ENCODE data around the gene PTPN3.

PTPN3 gene

DNA sequence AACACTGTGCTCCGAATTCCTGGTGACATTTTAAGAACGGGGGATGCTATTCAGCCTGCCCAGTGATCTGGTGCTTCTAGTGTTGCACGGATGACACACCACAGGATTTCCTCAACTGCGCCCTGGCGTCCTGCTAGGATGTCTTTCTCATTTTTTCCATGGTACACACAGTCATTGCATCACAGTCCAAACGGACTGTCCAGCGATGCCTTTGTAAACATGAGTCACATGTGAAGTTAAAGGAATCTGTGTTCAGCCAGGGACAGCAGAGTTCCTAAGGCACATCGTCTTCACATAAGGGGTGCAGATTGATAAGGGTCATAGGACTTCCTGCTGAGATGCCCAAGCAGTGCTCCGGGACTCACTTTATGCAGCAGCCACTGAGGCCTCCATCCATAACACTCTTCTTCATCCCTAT, 9.3 kb upstream of the PTPN3 start:
- FAIRE-seq = no peak
- DNase-seq (ENCODE audit: insufficient read length, low spot score) = no peak

GRCh38 chr9:109506097-109506712, 8.1 kb upstream of the PTPN3 start:
- DNase-seq (ENCODE audit: insufficient read length, low spot score) (no peak), FAIRE-seq (no peak)

DNA sequence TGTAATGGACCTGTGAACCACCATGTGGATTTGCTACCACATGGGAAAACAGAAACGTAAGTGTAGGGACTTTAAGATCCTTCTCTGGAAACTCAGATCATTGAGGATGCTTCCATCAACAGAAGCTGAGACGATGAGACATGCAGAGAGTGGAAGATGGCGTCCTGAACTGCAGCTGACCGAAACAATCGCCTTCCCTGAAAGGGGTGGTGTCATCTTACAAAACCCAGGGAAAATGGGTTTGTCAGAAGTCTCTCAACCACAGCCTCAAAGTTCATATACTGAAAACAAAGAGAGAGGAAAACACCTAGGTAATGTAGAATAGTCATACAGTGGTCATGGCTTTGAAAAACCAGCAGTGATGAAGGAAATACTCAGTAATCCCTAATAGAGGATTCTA, 6.6 kb upstream of the PTPN3 start:
- DNase-seq (ENCODE audit: insufficient read length, low spot score) (no peak), FAIRE-seq (no peak)

GRCh38 chr9:109500421-109500974, 2.4 kb upstream of the PTPN3 start:
- FAIRE-seq = no peak
- no peak for DNase-seq (ENCODE audit: insufficient read length, low spot score)

DNA sequence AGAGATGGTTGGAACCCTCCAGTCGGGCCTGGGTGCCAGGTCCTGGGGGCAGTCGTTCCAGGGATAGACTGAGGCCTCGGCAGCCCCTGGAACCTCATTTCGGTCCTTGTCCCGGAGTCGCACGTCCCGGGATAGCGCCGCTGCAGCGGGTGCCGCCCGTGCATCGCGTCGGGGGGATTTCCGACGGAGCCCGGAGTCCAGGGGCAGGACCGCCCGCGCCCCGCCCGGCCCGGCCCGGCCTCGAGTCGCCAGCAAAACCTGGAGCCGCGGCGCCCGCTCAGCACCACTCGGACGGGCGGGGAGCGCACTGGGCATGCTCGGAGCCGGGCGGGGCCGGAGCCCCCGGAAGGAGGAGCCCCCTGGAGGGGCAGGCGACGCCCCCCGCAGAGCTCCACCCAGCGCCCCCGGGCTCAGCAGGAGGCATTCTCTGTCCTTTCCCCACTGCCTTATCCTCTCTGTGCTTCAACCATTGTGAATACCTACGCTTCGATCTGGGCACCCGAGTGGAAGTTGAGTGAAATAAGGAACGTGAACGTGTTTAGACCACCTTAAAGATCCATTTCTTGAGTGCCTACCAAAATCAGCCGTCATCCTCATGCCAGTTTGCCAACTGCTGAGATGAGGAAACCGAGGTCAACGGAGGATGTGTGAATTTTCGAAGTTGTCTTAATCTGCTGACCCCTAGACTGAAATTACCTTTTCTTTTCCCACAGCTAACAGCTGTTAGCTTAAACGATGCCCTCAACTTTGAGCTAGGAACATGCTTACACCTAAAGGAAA, 1.7 kb upstream of the PTPN3 start:
- DNase-seq (ENCODE audit: insufficient read length, low spot score) (peak; percentile 88), FAIRE-seq (peak; percentile 86)

DNA sequence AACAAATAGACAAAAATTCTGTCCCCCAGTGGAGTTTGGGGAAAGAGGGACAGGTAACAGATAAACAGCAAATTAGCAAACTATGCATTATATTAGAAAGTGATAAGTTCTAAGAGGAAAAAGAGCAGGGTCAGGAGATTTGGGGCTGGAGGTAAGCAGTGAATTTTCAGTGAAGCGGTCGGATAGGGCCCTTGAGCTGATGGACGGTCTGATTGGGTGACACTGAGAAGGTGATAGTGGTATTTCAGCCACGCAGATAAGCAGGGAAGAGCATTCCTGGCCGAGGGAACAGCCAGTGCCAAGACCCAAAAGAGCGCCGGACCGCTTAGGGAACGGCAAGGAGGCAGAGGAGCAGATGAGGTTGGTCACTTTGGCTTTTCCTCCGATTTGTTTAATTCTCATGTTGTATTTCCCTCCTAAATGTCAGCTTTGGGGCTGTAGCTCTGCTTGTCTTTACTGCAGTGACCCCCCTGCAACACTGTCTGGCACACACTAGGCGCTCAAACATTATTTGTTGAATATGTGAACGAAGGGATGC, 1.1 kb upstream of the PTPN3 start:
- no peak for FAIRE-seq

GRCh38 chr9:109497226-109498153, 617 bp downstream of the PTPN3 start:
- DNase-seq (ENCODE audit: insufficient read length, low spot score) (peak; percentile 60), FAIRE-seq (no peak)

More for the DNA sequence above, 1.1 kb upstream of the PTPN3 start:
- no peak for DNase-seq (ENCODE audit: insufficient read length, low spot score)

GRCh38 chr9:109496841-109497225, 1.3 kb downstream of the PTPN3 start:
- DNase-seq (ENCODE audit: insufficient read length, low spot score) = no peak
- FAIRE-seq = no peak

- FAIRE-seq (no peak), DNase-seq (ENCODE audit: insufficient read length, low spot score) (no peak)
These were observed 1.9 kb downstream of the PTPN3 start for GRCh38 chr9:109496218-109496617.

DNA sequence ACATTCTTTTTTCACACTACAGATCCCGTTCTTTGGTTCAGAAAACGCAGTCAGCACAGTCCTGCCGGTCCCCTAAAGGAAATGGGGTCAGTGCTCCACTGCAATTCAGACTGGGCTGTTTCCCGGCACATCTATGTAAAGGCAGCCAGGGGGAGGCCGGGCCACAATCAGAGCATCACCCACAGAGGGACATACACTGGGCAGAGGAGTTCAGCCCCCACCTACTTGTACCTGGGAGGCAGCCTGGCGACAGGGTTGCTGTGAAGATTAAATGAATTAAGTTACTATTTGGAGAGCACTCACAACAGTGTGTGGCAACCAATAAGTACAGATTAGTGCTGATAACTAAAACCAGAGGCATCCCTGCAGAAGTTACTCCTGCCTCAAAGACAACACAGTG, 4.5 kb downstream of the PTPN3 start:
- DNase-seq (ENCODE audit: insufficient read length, low spot score) = no peak
- FAIRE-seq = no peak

- FAIRE-seq = no peak
- no peak for DNase-seq (ENCODE audit: insufficient read length, low spot score)
These were observed 6.5 kb downstream of the PTPN3 start for GRCh38 chr9:109491590-109491989.

DNA sequence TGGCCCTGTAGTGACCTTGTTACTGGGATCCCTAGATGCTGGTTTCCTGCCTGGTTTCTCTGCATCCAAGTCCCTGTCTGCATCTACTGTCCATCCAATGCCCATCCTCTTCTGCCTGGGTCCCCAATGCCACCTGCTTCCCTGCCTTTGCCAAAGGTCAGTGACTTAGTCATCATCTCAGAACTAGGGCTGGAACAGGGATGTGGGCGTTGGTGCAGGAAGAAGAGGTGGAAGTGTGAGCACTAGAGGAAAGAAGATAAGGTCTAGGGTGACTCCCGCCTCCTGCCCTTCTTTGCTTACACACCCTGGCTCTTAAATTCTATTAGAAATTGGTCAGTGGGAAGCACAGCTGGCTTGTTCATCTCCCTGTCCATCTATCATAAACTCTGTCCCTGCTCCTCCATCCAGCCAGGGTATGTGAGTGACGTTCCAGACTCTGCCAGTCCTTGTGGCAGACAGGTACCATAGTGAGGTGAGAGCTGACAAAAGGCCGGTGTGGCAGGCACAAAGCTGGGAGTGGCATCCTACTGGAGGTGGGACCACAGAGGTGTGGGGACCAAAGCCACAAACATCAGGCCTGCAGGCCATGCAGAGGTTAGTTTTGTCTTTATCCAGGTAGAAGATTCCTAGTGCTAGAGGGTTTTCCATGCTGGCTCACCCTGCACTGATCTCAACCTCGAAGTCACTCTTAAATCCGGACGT, 9.2 kb downstream of the PTPN3 start:
- FAIRE-seq (no peak), DNase-seq (ENCODE audit: insufficient read length, low spot score) (no peak)

GRCh38 chr9:109488351-109488750, 9.8 kb downstream of the PTPN3 start:
- DNase-seq (ENCODE audit: insufficient read length, low spot score) = no peak
- FAIRE-seq = no peak

- DNase-seq (ENCODE audit: insufficient read length, low spot score) = no peak
- FAIRE-seq = no peak
These were observed 10.9 kb downstream of the PTPN3 start for GRCh38 chr9:109487247-109487646.

DNA sequence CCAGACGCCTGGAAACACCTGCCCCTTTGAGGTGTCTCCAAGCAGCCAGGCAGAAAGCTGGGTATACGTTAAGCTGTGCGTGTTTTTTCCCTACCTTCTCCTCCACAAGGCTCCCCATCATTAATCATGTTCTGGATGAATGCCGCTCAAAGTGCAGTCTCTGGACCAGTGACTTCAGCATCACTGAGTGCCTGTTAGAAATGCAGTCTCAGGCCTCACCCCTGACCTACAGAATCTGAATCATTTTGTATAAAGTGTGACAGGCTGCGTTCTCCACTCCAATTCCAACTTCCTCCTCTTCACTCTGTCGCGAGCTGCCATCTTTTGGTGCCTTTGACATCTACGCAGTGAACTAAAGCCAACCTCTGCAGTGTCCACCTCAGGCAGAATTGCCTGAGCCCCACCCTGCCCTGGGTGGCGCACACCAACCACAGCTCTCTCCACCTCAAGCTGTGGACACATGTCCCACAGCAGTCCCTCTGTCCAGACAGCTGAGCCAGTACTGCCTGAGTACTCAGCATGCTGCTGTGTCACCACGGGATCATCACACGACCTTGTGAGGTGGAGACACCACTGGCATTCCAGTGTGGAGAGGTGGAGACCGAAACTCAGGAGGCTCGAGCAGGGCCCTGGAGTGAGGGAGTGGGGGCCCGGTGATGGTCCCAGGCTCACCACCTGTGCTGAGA, 14.2 kb downstream of the PTPN3 start:
- DNase-seq (ENCODE audit: insufficient read length, low spot score) (no peak), FAIRE-seq (peak; percentile 68)

GRCh38 chr9:109482391-109482916, 15.7 kb downstream of the PTPN3 start:
- FAIRE-seq (no peak), DNase-seq (ENCODE audit: insufficient read length, low spot score) (no peak)

- no peak for FAIRE-seq
- DNase-seq (ENCODE audit: insufficient read length, low spot score) = no peak
These were observed 16.3 kb downstream of the PTPN3 start for GRCh38 chr9:109481856-109482255.

DNA sequence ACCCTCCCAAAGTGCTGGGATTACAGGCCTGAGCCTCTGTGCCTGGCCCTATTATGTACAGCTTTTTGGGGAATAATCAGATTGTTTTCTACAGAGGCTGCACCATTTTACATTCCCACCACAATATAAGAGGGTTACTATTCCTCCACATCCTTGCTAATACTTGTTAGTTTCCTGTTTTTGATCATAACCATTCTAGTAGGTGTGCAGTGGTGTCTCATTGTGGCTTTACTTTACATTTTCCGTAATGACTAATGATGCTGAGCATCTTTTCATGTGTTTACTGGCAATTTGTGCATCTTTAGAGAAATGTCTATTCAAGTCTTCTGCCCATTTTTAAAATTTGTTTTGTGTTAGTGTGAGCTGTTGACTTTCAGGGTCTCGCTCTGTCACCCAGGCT, 18.3 kb downstream of the PTPN3 start:
- no peak for DNase-seq (ENCODE audit: insufficient read length, low spot score)
- no peak for FAIRE-seq

GRCh38 chr9:109478665-109479380, 19.3 kb downstream of the PTPN3 start:
- DNase-seq (ENCODE audit: insufficient read length, low spot score) (no peak), FAIRE-seq (no peak)

All from HTR-8/SVneo (cell line).